GM19023 (cell line): ENCODE measurements around the gene PRKCH.
"Not testable (repeated sequence)": the region's sequence is repeated elsewhere in the genome, so short reads cannot be mapped to it uniquely, and the experiment has no call there.

Experiments
- ATAC-seq: cut with Tn5 transposase; IDR thresholded peaks from one replicate; pipeline ENCODE4 v1.9.1; 2021; ENCODE audit warnings: mild to moderate bottlenecking, moderate library complexity; ENCODE audit not compliant: unreplicated experiment

The PRKCH gene

DNA sequence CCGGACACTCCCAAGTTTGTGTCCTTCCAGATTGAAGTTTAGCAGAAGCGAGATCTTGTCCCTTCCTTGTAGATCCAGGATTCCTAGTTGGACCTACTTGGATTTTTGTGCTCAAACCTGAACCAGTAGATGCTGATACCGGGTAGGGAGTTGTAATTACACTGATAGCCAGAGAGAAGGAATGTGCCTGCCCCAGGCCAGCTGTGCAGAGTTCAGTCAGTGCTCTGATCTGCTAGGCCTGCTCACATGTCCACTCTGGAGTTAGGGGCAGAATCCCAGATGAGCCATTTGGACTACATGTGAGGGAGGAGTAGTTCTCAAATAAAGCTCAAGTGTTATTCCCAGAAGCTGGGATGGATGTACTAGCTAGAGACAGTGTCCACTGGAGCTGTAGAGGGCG lies 65.7 kb downstream of the PRKCH start:
- no peak for ATAC-seq

DNA sequence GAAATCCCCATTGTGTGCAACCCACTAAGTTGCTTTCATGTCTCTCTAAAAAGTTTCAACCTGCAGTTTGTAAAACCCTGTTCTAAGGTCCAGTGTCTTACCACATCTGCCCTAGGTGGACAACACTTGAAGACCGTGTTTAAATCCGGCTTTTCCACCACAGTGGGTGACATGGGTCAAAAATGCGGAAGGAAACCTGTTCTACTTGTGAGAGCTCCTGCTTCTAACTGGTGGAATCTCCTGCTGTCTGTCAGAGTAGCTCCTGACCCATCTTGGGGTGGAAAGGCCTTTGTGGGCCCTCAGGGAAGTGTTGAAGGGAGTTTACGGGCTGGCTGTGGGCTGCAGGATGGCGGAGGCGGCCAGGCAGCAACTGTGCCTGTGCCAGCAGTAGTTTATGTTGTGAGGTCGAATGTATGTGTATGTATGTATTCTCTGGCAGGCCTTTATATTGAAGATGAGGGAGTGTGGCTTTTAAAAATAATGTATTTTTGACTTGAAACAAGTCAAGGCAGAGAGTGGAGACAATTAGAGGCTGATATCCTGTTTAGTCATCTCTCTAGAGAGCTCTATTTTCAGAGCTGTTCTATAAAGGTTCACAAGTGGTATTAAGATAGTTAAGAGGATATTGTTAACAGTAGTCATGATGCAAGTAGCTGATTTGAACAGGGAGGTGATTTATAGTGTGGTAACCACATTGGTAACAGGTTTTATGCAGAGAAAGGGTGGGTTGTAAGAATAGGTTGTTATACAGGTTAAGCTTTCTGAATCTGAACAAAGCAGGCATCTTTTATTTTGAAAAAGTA lies 67.0 kb downstream of the PRKCH start:
- peak; percentile 72 for ATAC-seq

DNA sequence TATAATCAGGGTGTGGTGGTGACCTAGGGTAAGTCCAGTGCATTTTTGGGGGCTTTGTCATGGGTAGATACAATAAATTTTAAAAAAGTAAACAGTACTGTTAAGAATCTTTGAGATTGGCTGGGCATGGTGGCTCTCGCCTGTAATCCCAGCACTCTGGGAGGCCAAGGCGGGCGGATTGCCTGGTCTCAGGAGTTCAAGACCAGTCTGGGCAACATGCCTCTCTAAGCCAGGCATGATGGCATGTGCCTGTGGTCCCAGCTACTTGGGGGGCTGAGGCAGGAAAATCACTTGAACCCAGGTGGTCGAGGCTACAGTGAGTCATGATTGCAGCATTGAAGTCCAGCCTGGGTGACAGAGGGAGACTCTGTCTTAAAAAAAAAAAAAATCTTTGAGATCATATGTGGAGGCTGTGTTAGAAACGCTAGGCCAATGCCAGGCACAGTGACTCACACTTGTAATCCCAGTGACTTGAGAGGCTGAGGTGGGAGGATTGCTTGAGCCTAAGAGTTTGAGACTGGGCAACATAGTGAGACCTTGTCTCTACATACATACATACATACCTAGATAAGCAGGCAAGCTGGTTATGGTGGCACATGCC lies 67.7 kb downstream of the PRKCH start:
- ATAC-seq, result no peak

DNA sequence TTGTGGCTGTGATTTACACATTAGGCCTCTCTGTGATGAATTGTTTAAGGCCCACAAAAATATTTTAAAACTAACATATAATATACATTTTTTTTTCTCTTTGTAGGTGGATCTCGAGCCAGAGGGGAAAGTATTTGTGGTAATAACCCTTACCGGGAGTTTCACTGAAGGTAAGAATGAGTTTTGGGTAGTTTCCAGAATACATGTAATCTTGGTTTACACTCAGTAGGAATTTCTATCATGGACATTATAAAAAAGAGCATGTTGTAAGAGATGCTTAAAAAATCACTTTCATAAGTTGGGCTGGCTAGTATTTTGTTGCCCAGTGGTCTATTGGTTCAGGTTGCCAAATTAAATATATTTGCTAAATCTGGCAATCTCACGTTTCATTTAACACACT lies 69.7 kb downstream of the PRKCH start:
- no peak for ATAC-seq

DNA sequence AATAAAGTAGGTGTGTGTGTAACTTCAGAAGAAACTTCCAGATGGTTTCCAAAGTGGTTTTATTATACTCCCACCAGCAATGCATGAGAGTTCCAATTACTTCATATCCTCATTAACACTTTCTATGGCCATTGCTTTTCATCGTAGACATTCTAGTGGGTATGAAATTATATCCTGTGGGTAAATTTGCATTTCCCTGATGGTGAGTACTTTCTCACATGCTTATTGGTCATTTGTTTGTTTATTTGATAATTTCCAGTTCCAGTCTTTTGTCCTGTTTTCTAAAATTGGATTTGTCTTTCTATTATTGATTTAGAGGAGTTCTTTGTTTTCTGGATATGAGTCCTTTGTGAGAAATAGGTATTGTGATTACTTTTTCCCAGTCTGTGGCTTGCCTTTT lies 70.9 kb downstream of the PRKCH start:
- no peak for ATAC-seq

DNA sequence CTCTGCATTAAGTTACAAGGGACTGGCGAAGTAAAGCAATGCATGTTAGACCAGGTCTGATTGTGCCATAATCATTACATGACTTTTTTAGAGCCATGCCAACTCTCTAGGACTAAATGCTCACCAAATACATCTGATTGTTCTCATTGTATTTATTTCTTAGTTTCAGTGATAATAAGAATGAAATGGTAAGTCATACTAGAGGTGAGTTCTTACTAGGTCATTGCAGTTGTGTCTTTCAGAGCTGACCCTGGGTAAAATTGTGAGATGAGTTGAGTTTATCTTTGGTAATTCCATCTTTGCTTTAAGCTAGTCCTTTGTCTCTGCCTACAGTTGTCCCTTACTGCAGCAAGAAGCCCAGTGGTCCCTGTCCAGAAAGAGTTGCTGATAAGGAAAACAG lies 73.2 kb downstream of the PRKCH start:
- no peak for ATAC-seq

DNA sequence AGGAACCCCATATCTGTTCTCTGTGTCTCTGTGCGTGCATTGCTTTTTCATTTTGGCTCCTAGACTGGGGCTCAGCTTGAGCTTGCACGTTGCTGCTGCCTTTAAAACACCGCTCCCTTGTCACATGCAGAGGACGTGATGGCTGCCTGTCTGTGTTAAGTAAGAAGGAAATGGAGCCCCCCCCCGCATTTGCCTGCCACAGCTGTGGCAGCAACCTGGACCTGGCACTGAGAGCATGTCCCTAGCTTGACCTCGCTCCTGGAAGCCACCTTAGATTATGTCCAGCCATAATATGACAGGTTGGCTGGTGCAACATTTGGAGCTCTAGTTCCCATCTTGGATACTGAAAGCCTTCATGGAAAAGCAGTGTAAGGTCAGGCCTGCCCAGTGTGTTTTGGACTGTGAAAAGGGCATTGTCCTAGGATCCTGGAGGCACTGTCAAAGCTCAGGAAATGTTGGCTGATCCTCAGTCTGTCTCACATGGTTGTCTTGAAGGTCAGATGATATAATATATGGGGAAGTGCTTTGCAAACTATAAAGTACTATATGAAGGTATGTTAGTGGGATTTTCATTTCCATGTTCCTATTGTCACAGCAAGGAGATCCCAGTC lies 73.8 kb downstream of the PRKCH start:
- no peak for ATAC-seq

DNA sequence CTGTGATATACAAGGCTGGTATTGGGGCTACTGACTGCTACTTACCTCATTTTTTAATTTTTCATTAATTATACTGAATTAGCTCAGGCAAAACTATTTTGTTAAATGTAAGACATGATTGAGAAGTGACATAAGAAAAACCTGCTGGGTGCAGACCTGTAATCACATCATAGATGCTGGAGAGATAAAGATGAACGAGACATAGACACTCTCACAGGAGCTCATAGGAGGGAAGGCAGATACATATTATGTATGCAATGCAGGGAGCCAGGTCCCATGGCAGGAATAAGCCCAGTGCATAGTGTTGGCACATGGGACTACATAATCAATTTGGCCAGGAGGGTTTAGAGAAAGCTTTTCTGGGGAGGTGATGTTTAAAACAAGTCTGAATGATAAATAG lies 74.9 kb downstream of the PRKCH start:
- no peak for ATAC-seq

DNA sequence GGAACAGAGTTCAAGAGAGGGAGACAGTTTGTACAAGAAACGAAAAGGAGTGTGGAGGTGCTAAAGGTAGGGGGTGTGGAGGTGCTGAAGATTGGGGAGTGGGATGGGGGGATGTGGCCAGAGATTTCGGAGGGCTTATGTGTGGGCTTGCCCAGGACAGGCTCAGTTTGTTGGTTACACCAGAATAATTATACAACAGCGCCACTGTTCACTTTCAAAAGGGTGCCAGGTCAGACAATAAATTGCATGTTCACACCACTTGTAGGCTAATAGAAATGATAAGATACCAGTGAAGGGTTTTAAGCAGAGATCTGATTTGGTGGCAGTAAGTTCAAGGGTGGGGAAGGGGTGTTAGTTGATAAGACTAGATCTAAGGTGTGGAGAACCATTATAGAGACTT lies 75.3 kb downstream of the PRKCH start:
- no peak for ATAC-seq

DNA sequence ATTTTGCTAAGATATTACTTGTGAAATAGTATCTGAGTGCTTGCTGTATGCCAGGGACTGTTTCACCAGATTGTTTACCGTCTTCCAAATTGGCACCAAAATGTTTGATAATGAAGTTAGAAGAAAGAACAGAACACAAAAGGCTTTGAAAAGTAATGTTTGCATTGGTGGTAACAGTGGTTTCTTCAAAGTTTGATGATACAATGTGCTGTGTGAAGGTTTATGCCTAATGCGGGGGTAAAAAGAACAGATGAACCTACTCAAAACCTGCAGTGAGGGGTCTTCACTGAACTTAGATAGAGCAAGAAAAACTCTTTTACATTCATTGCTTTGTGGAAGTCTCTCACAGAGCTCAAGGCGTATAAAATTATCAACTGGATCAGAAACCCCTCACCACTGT lies 76.2 kb downstream of the PRKCH start:
- ATAC-seq, result no peak

DNA sequence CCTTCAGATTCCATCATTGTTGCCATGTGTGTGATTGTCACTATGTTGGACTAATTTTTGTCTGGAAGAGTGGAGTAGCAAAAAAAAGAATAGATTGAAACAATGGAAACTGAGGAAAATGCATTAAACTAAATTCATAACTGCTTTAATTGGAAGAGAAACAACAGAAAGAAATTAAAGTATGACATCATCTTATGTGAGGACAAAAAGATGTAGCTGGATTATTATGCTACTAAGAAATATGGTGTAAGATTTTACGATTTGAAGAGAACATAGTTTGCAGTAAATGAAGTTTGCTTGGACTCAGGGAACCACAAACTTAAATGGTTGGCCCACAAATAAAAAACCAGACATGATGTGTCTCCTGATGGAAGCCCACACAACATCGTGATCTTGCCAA lies 76.8 kb downstream of the PRKCH start:
- no peak for ATAC-seq

DNA sequence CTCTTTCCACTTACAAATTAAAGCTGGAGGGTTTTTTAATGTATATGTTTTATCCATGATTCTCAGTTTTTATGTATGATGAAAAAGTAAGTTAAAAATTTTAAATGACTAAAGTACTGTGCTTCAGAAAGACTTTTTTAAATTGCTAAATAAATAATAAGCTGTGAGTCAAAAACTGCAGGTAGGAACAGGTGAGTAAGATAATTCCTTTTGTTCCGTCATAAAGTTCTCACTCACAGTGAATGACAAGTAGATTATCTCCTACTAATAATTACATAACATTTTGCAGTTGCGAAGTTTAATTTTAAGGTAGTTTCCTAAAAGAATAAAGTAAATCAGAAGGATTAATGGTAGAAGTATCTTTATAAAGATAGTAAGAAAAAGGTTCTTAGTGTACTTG lies 78.0 kb downstream of the PRKCH start:
- ATAC-seq, result no peak

DNA sequence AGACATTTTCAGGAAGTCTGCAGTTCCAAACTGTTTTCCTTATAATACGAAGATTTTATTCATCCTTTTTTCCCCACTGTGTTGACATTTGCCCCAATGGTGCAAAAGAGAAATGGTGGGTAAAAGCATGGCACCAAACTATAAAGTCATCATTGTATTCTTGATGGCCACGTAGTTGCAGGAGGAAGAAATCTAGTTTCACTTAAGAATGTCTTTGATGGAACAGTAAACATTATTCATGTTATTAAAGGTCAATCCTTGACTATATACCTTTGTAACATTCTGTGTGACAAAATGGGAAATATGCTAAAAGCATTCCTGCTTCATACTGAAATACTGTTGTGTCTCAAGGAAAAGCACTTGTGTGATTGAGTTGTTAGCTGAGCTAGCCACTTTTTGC lies 80.1 kb downstream of the PRKCH start:
- no peak for ATAC-seq

DNA sequence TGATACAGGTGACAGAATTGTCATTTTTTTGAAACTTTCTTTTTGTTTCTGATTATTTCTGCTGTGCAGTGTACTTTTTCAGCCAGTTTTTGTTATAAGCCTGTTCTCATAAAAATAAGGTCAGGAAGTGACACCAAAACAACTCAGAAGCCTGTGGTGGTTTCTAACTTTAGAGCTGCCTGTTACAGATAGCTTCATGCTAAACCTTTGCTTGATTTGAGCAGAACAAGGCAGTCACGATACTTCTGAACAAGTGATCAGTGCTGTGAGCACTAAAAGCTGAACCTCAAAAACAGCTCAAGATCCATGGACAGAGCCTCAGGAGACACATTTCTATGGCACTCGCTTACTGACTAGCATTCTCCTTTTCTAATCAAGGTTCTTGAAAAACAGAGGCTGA lies 82.0 kb downstream of the PRKCH start:
- no peak for ATAC-seq

DNA sequence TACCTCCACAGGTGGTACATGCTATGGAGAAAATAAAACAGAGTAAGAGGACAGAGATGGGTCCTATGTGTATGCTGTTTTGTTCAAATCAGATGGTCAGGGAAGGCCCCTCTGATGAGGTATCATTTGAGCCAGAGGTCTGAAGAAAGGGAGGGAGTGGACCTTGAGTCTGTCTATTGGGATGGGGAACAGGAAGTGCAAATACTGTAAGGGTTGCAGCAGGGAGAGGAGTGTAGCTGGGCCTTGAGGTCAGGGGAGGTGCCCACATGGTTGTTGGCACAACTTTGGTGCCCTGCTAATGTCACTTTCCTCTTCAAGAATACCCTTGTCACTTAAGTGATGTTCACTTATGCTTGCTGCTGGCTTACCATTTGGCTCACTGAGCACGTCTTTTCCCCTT lies 83.3 kb downstream of the PRKCH start:
- no peak for ATAC-seq

DNA sequence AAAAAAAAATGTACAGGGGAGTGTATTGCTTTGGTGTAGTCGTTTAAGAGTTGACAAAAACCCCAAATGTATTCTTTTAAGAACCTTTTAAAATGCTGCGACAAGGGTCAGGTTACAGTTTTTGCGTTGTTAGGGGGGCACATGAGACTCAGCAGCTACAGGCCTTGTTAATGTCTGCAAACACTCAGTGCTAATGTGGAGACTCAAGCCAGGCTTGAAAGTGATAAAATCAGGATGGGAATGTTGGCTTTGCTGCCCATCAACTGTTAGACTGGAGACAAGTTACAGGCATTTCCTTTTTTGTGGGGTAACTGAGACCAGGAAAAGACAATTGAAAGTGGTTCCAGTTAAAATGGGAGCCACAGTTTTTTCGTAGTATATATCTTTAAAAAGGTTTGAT lies 84.8 kb downstream of the PRKCH start:
- no peak for ATAC-seq

DNA sequence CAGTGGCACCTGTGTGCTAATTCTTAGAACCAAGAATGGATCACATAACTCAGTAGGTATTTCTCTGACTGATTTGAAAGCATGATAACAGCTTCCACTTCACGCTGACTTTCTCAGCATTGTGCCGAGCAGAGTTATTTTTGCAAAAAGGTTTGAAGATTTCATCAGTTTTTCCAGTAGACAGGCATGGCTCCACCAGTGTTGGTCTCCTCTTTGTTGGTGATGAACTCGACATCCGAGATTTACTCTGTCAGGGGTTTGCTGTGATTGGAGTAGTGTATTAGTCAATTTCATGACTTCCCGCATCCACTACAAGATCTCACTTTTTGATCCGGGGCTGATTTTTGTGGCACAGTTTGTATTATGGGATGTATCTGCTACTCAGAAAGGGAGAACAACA lies 85.3 kb downstream of the PRKCH start:
- no peak for ATAC-seq

DNA sequence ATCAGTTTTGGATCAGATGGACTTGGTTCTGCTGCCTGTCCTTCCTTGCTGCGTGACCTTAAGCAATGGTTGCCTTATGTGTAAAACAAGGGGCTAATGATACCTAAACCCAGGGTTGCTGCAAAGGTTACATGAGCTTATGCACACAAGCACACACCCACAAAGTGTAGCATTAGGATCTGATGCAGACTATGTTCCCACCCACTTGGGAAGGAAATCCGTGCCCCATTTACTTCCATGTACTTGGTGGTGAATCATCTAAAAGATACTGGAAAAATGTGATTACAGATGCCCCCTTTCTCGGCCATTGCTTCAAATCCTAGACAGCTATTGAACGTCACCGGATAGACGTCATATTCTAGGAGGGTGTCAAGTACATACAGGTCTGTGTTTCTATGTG lies 87.1 kb downstream of the PRKCH start:
- ATAC-seq, result no peak

DNA sequence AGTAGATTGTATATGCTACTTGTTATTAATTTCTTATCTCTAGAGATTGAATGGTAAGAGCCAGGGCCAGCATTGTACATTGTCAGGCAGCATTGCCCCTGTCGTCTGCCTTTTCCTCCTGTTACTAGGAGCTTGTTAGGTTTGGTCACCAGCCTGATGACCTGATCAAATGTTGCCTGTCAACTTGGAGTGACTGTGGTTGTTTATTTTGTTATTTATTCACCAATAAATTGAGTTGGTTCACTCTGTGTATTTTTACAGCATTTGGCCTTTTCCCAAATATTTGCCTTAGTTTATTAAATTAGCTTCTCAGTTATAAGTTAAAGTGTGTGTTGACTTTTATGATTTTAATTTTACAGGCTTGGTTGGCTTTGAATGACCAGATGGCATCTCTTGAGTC lies 88.4 kb downstream of the PRKCH start:
- ATAC-seq, result no peak

DNA sequence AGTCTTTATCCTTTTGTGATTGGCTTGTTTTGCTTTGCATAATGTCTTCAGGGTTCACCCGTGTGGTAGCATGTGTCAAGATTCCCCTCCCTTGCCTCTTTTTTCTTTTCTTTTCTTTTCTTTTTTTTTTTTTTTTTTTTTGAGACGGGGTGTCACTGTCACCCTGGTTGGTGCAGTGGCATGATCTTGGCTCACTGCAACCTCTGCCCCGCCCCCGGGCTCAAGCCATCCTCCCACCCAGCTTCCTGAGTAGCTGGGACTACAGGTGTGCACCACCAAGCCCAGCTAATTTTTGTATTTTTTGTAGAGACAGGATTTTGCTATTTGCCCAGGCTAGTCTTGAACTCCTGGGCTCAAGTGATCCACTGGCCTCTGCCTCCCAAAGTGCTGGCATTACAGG lies 94.6 kb downstream of the PRKCH start:
- ATAC-seq, result not testable (repeated sequence)

DNA sequence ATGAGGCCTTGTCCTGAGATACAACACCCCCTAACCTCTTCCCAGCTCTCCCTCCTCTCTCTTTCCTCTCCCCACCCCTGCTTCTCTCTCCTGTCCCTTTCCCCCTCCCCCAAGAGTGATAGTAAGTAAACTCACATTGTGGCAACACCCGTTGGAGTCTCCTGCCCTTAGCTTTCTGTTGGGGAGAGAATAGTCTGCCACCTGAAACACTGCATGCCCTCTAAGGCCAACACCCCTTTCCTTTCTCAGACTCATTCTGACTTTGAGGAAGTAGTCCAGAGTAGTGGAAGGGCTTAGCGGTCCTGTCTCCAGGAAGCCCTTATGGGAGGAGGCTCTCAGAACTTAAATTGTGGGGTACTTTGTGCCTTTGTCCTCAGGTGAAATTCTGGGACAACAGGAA lies 95.2 kb downstream of the PRKCH start:
- no peak for ATAC-seq

DNA sequence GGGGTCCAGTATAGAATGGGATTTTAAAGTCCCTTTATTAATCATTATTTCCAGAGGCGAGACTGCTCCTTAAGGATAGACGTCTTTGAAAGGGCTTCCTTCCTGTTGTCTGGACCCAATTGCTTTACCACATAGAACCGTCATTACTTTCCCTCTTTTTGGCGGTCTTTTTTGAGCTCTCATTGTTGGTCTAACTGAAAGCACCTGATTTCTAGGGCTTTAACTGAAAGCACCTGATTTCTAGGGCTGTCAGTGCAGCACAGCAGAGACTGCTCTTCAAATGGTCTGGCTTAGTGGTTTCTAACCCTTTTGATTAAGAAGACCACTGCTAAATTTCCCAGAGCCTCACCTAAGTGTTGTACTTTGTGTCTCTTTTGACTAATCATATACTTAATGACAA lies 95.8 kb downstream of the PRKCH start:
- no peak for ATAC-seq
